Tibial nerve (tissue), 3 donors: Measurements from ENCODE around the gene PLCXD3.

Source experiments
- POLR2A ChIP-seq, 2 donors: fragments of 450-650 bp; IDR thresholded peaks; one replicate each; pipeline ENCODE4 v1.6.1; 2017; ENCODE audit warnings: antibody characterized with exemption in 2 of 2, mild to moderate bottlenecking in 2 of 2, moderate library complexity in 2 of 2
- TF ChIP-seq, protein P1 (sequence below), 5 experiments: fragments of 200-600 bp in 3 of 5; fragments of 450-650 bp in 2 of 5; sonication (generic) in 3 of 5; IDR thresholded peaks; one replicate each; pipeline ENCODE4 v1.5.1; 2016 to 2019; ENCODE audit warnings: antibody characterized with exemption in 5 of 5, mild to moderate bottlenecking in 3 of 5, moderate library complexity in 2 of 5

DNA sequence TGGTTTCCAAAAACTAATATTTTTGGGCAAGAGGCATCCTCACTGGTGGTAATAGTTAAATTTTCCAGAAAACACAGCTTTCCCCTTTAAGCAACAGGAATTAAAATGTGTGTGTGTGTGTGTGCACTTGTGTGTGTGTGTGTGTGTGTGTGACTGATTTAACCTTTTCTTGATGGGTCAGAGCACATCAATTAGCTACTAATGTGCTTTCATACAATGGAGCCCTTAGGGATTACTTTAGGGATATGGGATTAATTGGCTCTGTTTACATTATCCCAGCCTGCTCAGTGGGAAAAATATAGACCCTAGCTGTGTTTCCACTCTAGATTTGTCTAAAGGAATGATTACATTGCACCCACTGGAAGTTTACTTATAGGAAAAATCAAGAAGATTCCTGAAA is 6.5 kb downstream of the PLCXD3 start:
- TF ChIP-seq, protein P1, sequence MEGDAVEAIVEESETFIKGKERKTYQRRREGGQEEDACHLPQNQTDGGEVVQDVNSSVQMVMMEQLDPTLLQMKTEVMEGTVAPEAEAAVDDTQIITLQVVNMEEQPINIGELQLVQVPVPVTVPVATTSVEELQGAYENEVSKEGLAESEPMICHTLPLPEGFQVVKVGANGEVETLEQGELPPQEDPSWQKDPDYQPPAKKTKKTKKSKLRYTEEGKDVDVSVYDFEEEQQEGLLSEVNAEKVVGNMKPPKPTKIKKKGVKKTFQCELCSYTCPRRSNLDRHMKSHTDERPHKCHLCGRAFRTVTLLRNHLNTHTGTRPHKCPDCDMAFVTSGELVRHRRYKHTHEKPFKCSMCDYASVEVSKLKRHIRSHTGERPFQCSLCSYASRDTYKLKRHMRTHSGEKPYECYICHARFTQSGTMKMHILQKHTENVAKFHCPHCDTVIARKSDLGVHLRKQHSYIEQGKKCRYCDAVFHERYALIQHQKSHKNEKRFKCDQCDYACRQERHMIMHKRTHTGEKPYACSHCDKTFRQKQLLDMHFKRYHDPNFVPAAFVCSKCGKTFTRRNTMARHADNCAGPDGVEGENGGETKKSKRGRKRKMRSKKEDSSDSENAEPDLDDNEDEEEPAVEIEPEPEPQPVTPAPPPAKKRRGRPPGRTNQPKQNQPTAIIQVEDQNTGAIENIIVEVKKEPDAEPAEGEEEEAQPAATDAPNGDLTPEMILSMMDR (IDR thresholded peaks at IDR 0.05): no peak
- no peak for TF ChIP-seq POLR2A (IDR thresholded peaks at IDR 0.05)
